IMR-90 (cell line): ENCODE measurements around the gene UNC13A. TPM values are rescaled to one million over a fixed set of nuclear protein-coding genes. Genes with fewer than 3 reads are reported as not detected.

ENCODE experiments used
- ATAC-seq: fragments of 200-7000 bp; cut with Tn5 transposase; 2 replicates; pipeline ENCODE4 v1.9.1; 2020; ENCODE audit warnings: low read depth, mild to moderate bottlenecking, moderate library complexity
- BruUV-seq: library from RNA; stranded (reverse); fragments of 400-500 nt; replicated peaks from 2 replicates; lab custom pipeline; 2021; lab: Mats Ljungman, UMichigan
- CTCF ChIA-PET: fragments of 300-600 bp; formaldehyde crosslinking; extraction: SDS; loops from one replicate; lab custom pipeline; 2021; ENCODE audit warnings: antibody characterized with exemption; lab: Yijun Ruan, JAX
- POLR2A ChIA-PET: fragments of 300-600 bp; sonication (Branson Sonifier 250); formaldehyde crosslinking; loops from one replicate; lab custom pipeline; 2022; ENCODE audit warnings: antibody characterized with exemption; ENCODE audit not compliant: unreplicated experiment; lab: Charles Lee
- DNase-seq: peaks from one replicate; pipeline ENCODE4 v3.0.0; 2013
- H2AFZ ChIP-seq: replicated peaks from 2 replicates; pipeline ENCODE3; 2013; ENCODE audit warnings: low read length, mild to moderate bottlenecking; ENCODE audit not compliant: poor library complexity
- H2AK5ac ChIP-seq: 2 replicates; pipeline ENCODE4 v1.6.1; 2013; ENCODE audit warnings: low read depth, low read length, inconsistent platforms
- H2AK9ac ChIP-seq: replicated peaks from 2 replicates; pipeline ENCODE3; 2013; ENCODE audit warnings: mild to moderate bottlenecking, low read depth, low read length, moderate library complexity; ENCODE audit not compliant: poor library complexity
- H2BK120ac ChIP-seq: 2 replicates; pipeline ENCODE4 v1.6.1; 2013; ENCODE audit warnings: low read depth, low read length, inconsistent platforms
- H2BK15ac ChIP-seq: 3 replicates; pipeline ENCODE4 v1.6.1; 2013; ENCODE audit warnings: low read depth, low read length, inconsistent platforms
- H2BK20ac ChIP-seq: 2 replicates; pipeline ENCODE4 v1.6.1; 2013; ENCODE audit warnings: low read depth, mild to moderate bottlenecking, inconsistent platforms, low read length, moderate library complexity
- H2BK5ac ChIP-seq: 2 replicates; pipeline ENCODE4 v1.6.1; 2013; ENCODE audit warnings: mild to moderate bottlenecking, low read depth, low read length, inconsistent platforms; ENCODE audit not compliant: poor library complexity, severe bottlenecking
- H3K14ac ChIP-seq: replicated peaks from 2 replicates; pipeline ENCODE4 v1.6.1; 2013; ENCODE audit warnings: low read depth, low read length, inconsistent platforms
- H3K18ac ChIP-seq: 2 replicates; pipeline ENCODE4 v1.6.1; 2013; ENCODE audit warnings: low read depth, low read length, control low read depth
- H3K23ac ChIP-seq: 2 replicates; pipeline ENCODE4 v1.6.1; 2013; ENCODE audit warnings: low read depth, low read length, inconsistent platforms
- H3K27ac ChIP-seq: 2 replicates; pipeline ENCODE4 v1.5.1; 2013; ENCODE audit warnings: mild to moderate bottlenecking, control low read depth, low read length; ENCODE audit not compliant: insufficient read depth
- H3K27me3 ChIP-seq: 2 replicates; pipeline ENCODE4 v1.6.1; 2013; ENCODE audit warnings: low read length; ENCODE audit not compliant: control insufficient read depth, insufficient read depth
- H3K36me3 ChIP-seq: 2 replicates; pipeline ENCODE4 v1.6.1; 2013; ENCODE audit warnings: low read length, mixed read lengths; ENCODE audit not compliant: control insufficient read depth, insufficient read depth
- H3K4ac ChIP-seq: 2 replicates; pipeline ENCODE4 v1.6.1; 2013; ENCODE audit warnings: low read depth, low read length, inconsistent platforms
- H3K4me1 ChIP-seq: 2 replicates; pipeline ENCODE4 v1.6.1; 2013; ENCODE audit warnings: low read length, mixed read lengths; ENCODE audit not compliant: control insufficient read depth, insufficient read depth
- H3K4me2 ChIP-seq: 2 replicates; pipeline ENCODE4 v1.6.1; 2013; ENCODE audit warnings: low read depth, mild to moderate bottlenecking, control low read depth, low read length, moderate library complexity
- H3K4me3 ChIP-seq: 2 replicates; pipeline ENCODE4 v1.5.1; 2013; ENCODE audit warnings: low read depth, mild to moderate bottlenecking, control low read depth, low read length, moderate library complexity; ENCODE audit not compliant: insufficient read depth
- H3K56ac ChIP-seq: 2 replicates; pipeline ENCODE4 v1.6.1; 2013; ENCODE audit warnings: low read length, inconsistent platforms; ENCODE audit not compliant: insufficient read depth; ENCODE audit errors: extremely low read depth
- H3K79me1 ChIP-seq, 2 experiments: 2 replicates each; pipeline ENCODE4 v1.6.1; 2013; ENCODE audit warnings: low read length in 2 of 2, inconsistent platforms in 1 of 2, low read depth in 1 of 2
- H3K9ac ChIP-seq: 2 replicates; pipeline ENCODE4 v1.6.1; 2013; ENCODE audit warnings: low read depth, low read length, control low read depth
- H3K9me1 ChIP-seq: 2 replicates; pipeline ENCODE4 v1.6.1; 2013; ENCODE audit warnings: low read length, inconsistent platforms; ENCODE audit not compliant: insufficient read depth
- H3K9me3 ChIP-seq: 2 replicates; pipeline ENCODE4 v1.6.1; 2013; ENCODE audit warnings: low read length; ENCODE audit not compliant: control insufficient read depth, insufficient read depth
- H4K20me1 ChIP-seq: 2 replicates; pipeline ENCODE4 v1.6.1; 2013; ENCODE audit warnings: low read length, inconsistent platforms; ENCODE audit not compliant: insufficient read depth
- H4K5ac ChIP-seq: 2 replicates; pipeline ENCODE4 v1.6.1; 2013; ENCODE audit warnings: mild to moderate bottlenecking, low read depth, low read length, control low read depth
- H4K8ac ChIP-seq, 2 experiments: 2 replicates each; pipeline ENCODE4 v1.6.1; 2013; ENCODE audit warnings: low read depth in 2 of 2, low read length in 2 of 2, control low read depth in 1 of 2, inconsistent platforms in 1 of 2
- H4K91ac ChIP-seq: 2 replicates; pipeline ENCODE4 v1.6.1; 2013; ENCODE audit warnings: low read depth, low read length, inconsistent platforms; ENCODE audit not compliant: insufficient read depth
- WGBS, 2 experiments: methylation state at CpG; one replicate each; pipeline versions ENCODE4 v1.1.5 to v1.1.7; 2013; ENCODE audit warnings: missing lambda C conversion rate in 2 of 2; ENCODE audit not compliant: insufficient read length in 1 of 2; ENCODE audit errors: extremely low coverage in 2 of 2; 5-methylcytosine and 5-hydroxymethylcytosine counted together
- dilution Hi-C: fragments of 300-500 bp; cut with HindIII; formaldehyde crosslinking; loops from one replicate; pipeline ENCODE4 v1.14.3; 2018; ENCODE audit warnings: low sequenced_read_pairs; ENCODE audit not compliant: unreplicated experiment
- in situ Hi-C: fragments of 300-500 bp; cut with MboI; formaldehyde crosslinking; loops from 3 replicates; pipeline ENCODE4 v1.14.3; 2019; ENCODE audit warnings: low sequenced_read_pairs, inconsistent platforms, mixed read lengths
- intact Hi-C: fragments of 100-400 bp; cut with micrococcal nuclease; formaldehyde crosslinking; loops from 2 replicates; pipeline ENCODE4 v1.10.0; 2022
- polyA plus RNA-seq, 3 experiments: library from polyadenylated mRNA; depleted of rRNA; stranded (reverse); fragments of >200 nt; gene quantifications; 2 replicates each; pipeline ENCODE4 v1.2.3, GENCODE V29; 2012; ENCODE audit warnings: low replicate concordance in 1 of 3
- total RNA-seq: library from RNA; depleted of rRNA; stranded (reverse); fragments of >200 nt; gene quantifications from 2 replicates; pipeline ENCODE4 v1.2.3, GENCODE V29; 2012
- TF ChIP-seq, protein P1 (sequence below): fragments of 150-350 bp; IDR thresholded peaks from 2 replicates; pipeline ENCODE4 v1.6.1; 2016; ENCODE audit warnings: low read depth, mild to moderate bottlenecking, low read length, moderate library complexity, borderline replicate concordance

UNC13A gene
- total and polyA plus RNA-seq, 2 of the 4 experiments (the other 2 are of a cell fraction): 0.18 to 0.22 TPM

DNA sequence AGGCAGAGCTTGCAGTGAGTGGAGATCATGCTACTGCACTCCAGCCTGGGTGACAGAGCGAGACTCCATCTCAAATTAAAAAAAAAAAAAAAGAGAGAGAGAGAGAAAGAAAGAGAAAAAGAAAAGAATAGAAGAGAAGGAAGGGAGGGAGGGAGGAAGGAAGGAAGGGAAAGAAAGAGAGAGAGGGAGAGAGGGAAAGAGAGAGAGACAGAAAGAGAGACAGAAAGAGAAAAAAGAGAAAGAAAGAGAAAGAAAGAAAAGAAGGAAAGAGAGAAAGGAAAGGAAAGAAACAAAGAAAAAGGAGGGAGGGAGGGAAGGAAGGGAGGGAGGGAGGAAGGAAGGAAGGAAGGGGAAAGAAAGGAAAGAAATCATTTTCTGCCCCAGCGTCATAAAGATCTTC lies 7.0 kb upstream of the UNC13A start:
- Histone ChIP-seq H2AK9ac (no peak overlapping the region), H2BK5ac (no peak overlapping the region), H3K4ac (no peak overlapping the region), H3K14ac (no peak overlapping the region), H3K4me3 (no peak overlapping the region), H3K36me3 (no peaks in the 10 kb centered on the region), H4K8ac (no peak overlapping the region), H3K79me1 (no peaks in the 10 kb centered on the region), H3K27me3 (peaks cover 23% of the 10 kb centered on the region), H3K4me1 (no peaks in the 10 kb centered on the region), H3K18ac (no peak overlapping the region), H3K9me1 (no peaks in the 10 kb centered on the region), H3K9ac (no peak overlapping the region), H3K56ac (no peak overlapping the region), H2BK15ac (no peak overlapping the region), H3K23ac (no peak overlapping the region), H4K91ac (no peak overlapping the region), H4K20me1 (no peaks in the 10 kb centered on the region), H3K9me3 (no peaks in the 10 kb centered on the region), H3K4me2 (no peak overlapping the region), H2BK20ac (no peak overlapping the region), H2AK5ac (no peak overlapping the region), H4K5ac (no peak overlapping the region), H2BK120ac (no peak overlapping the region), H3K27ac (no peak overlapping the region), H2AFZ (no peak overlapping the region)
- no TSS peak for BruUV-seq
- ATAC-seq (no peak), DNase-seq (no peak)
- CTCF ChIA-PET: no interaction called here
- POLR2A ChIA-PET: no interaction called here
- intact Hi-C loops: no loop called here
- TF ChIP-seq, protein P1, sequence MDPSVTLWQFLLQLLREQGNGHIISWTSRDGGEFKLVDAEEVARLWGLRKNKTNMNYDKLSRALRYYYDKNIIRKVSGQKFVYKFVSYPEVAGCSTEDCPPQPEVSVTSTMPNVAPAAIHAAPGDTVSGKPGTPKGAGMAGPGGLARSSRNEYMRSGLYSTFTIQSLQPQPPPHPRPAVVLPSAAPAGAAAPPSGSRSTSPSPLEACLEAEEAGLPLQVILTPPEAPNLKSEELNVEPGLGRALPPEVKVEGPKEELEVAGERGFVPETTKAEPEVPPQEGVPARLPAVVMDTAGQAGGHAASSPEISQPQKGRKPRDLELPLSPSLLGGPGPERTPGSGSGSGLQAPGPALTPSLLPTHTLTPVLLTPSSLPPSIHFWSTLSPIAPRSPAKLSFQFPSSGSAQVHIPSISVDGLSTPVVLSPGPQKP: no peak
- WGBS, 2 experiments: no CpG with 5 or more reads among the region's 2 CpGs
- in situ Hi-C loops: no loop called here
- dilution Hi-C loops: no loop called here
